NB4 (cell line): Measurements from ENCODE around the gene ARR3.
"Not testable (repeated sequence)": the region's sequence is repeated elsewhere in the genome, so short reads cannot be mapped to it uniquely, and the experiment has no call there.

Experiments used
- DNase-seq: peaks from one replicate; pipeline ENCODE4 v3.0.0; 2010; ENCODE audit warnings: low read depth
- H3K4me3 ChIP-seq: one replicate; pipeline ENCODE4 v1.5.1; 2011; ENCODE audit warnings: mild to moderate bottlenecking, low read depth, low read length, moderate library complexity
- CTCF ChIP-seq: IDR thresholded peaks from one replicate; pipeline ENCODE4 v1.5.1; 2012; ENCODE audit warnings: low read depth, low read length
- MAX ChIP-seq: IDR thresholded peaks from 2 replicates; pipeline ENCODE4 v1.6.1; 2011; ENCODE audit warnings: low read depth, low read length
- MYC ChIP-seq: IDR thresholded peaks from 2 replicates; pipeline ENCODE4 v1.6.1; 2011; ENCODE audit warnings: low read depth, low read length
- POLR2A ChIP-seq: IDR thresholded peaks from 2 replicates; pipeline ENCODE4 v1.6.1; 2011; ENCODE audit warnings: mild to moderate bottlenecking; ENCODE audit not compliant: insufficient read length; ENCODE audit errors: extremely low read depth

ARR3 gene

GRCh38 chrX:70313503-70313902, 45.4 kb downstream of the ARR3 start:
- no peak overlapping the region for H3K4me3 ChIP-seq

GRCh38 chrX:70322784-70323183, 54.6 kb downstream of the ARR3 start:
- H3K4me3 ChIP-seq: no peak overlapping the region
- DNase-seq: no peak
- TF ChIP-seq MYC (no peak), MAX (no peak), POLR2A (no peak), CTCF (no peak)

More at GRCh38 chrX:70313503-70313902, 45.4 kb downstream of the ARR3 start:
- no peak for TF ChIP-seq CTCF
- TF ChIP-seq MAX: no peak
- no peak for TF ChIP-seq MYC
- no peak for TF ChIP-seq POLR2A
- no peak for DNase-seq

GRCh38 chrX:70323628-70324027, 55.5 kb downstream of the ARR3 start:
- DNase-seq, H3K4me3 ChIP-seq: not testable (repeated sequence)

- no peak for DNase-seq
- TF ChIP-seq MAX (no peak), CTCF (no peak), POLR2A (no peak), MYC (no peak)
- no peak overlapping the region for H3K4me3 ChIP-seq
Measured at GRCh38 chrX:70324326-70324725, 56.2 kb downstream of the ARR3 start.

GRCh38 chrX:70331161-70331560, 63.0 kb downstream of the ARR3 start:
- no peak overlapping the region for H3K4me3 ChIP-seq
- no peak for DNase-seq
- TF ChIP-seq MYC (no peak), MAX (no peak), CTCF (no peak), POLR2A (no peak)
